Measurements from ENCODE around the gene GPD1L.
"Not testable (repeated sequence)": the region's sequence is repeated elsewhere in the genome, so short reads cannot be mapped to it uniquely, and the experiment has no call there.

The GPD1L gene

GRCh38 chr3:32106929-32107362, 526 bp downstream of the GPD1L start:
- peak; percentile 62 for DNase-seq

- not testable (repeated sequence) for DNase-seq
Measured at GRCh38 chr3:32108224-32108623, 1.8 kb downstream of the GPD1L start.

- peak; percentile 49 for DNase-seq
Measured at GRCh38 chr3:32109256-32109655, 2.8 kb downstream of the GPD1L start.

GRCh38 chr3:32110233-32110760, 3.9 kb downstream of the GPD1L start:
- DNase-seq: no peak

- no peak for DNase-seq
Measured at GRCh38 chr3:32111560-32111959, 5.1 kb downstream of the GPD1L start.

GRCh38 chr3:32113566-32113965, 7.1 kb downstream of the GPD1L start:
- no peak for DNase-seq

GRCh38 chr3:32113981-32114545, 7.6 kb downstream of the GPD1L start:
- DNase-seq: no peak

GRCh38 chr3:32114546-32115386, 8.3 kb downstream of the GPD1L start:
- DNase-seq: not testable (repeated sequence)

- DNase-seq: peak; percentile 41
Measured at GRCh38 chr3:32117320-32117719, 10.9 kb downstream of the GPD1L start.

GRCh38 chr3:32118215-32118614, 11.8 kb downstream of the GPD1L start:
- DNase-seq: no peak

- peak; percentile 6 for DNase-seq
Measured at GRCh38 chr3:32120471-32120870, 14.1 kb downstream of the GPD1L start.

GRCh38 chr3:32121137-32121536, 14.7 kb downstream of the GPD1L start:
- peak; percentile 69 for DNase-seq

GRCh38 chr3:32123620-32124019, 17.2 kb downstream of the GPD1L start:
- no peak for DNase-seq

- no peak for DNase-seq
Measured at GRCh38 chr3:32125012-32125411, 18.6 kb downstream of the GPD1L start.

GRCh38 chr3:32126305-32127015, 20.0 kb downstream of the GPD1L start:
- no peak for DNase-seq

GRCh38 chr3:32127219-32127826, 20.9 kb downstream of the GPD1L start:
- DNase-seq: no peak

- no peak for DNase-seq
Measured at GRCh38 chr3:32128936-32129335, 22.5 kb downstream of the GPD1L start.

- no peak for DNase-seq
Measured at GRCh38 chr3:32129832-32130231, 23.4 kb downstream of the GPD1L start.

- no peak for DNase-seq
Measured at GRCh38 chr3:32132121-32132520, 25.7 kb downstream of the GPD1L start.

- DNase-seq: no peak
Measured at GRCh38 chr3:32132706-32133105, 26.3 kb downstream of the GPD1L start.

GRCh38 chr3:32136703-32137102, 30.3 kb downstream of the GPD1L start:
- no peak for DNase-seq

- DNase-seq: no peak
Measured at GRCh38 chr3:32137870-32138269, 31.4 kb downstream of the GPD1L start.

- no peak for DNase-seq
Measured at GRCh38 chr3:32138545-32139104, 32.2 kb downstream of the GPD1L start.

Data from NCI-H69 (cell line).